Left forelimb (tissue), 1 donor: ENCODE results near the gene DHX38.
"Not testable (repeated sequence)": the region's sequence is repeated elsewhere in the genome, so short reads cannot be mapped to it uniquely, and the experiment has no call there.

Experiments used
- DNase-seq: peaks from one replicate; pipeline ENCODE4 v3.0.0-alpha.2; 2018; ENCODE audit warnings: low spot score

Gene DHX38

GRCh38 chr16:72093448-72094265 is at the start of gene DHX38, which contains the start of gene TXNL4B:
Gene DHX38, plus strand, starts transcription at chr16:72093847. Its CDS starts 2,311 bp downstream, at chr16:72096158.
Gene TXNL4B, minus strand, starts transcription at chr16:72093620. Its CDS starts 2,871 bp downstream, at chr16:72090749.
- DNase-seq: peak; percentile 96

- no peak for DNase-seq
Measured at GRCh38 chr16:72044296-72044695, 49.4 kb upstream of the DHX38 start.

DNA sequence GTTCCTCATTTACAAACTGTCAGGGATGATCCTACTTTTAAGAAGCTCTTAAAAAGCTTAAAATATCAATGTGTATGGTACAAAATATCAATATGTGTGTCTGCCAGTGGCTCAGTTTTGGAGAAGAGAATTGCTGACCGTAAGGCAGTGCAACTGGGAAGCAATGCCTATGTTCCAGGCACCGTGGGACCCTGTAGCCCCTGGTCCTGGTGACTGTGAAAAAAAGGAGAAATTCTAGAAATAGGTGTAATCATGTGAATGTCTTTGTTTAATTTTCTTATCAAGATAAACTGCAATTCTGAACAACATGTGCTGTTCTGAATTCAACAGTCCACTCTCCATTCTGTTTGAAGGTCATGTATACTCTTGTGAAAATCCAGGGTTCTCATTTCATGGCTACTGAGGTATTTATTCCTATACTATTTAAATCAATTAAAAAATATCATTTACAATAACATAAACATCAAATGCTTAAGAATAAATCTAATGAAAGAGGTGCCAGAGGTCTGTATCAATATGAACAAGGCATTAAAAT is 48.8 kb upstream of the DHX38 start:
- no peak for DNase-seq

DNA sequence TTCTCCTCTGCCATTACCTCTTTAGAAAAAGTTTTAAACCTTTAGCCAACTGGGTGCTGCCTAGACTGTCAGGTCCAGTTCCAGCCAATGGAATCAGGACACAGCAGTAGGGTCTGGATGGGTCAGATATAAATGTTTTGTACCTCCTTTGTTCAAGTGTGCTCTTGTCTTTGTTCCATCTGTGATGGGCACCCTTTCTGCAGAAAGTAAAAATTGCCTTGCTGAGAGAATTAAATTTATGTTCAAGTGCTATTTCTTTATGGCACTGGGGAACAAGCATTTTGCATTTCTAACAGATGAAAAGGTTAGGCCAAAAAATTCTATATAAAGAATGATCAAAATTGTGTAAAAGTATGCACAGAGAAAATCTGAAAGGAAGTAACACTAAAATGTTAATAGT is 44.5 kb upstream of the DHX38 start:
- DNase-seq: no peak

- no peak for DNase-seq
Measured at GRCh38 chr16:72050769-72051464, 42.7 kb upstream of the DHX38 start.

- no peak for DNase-seq
Measured at GRCh38 chr16:72051818-72052217, 41.8 kb upstream of the DHX38 start.

- DNase-seq: not testable (repeated sequence)
Measured at GRCh38 chr16:72054254-72054847, 39.3 kb upstream of the DHX38 start, which contains the start of gene HP. Gene HP, plus strand, starts transcription at chr16:72054505. Its CDS starts 148 bp downstream, at chr16:72054653.

DNA sequence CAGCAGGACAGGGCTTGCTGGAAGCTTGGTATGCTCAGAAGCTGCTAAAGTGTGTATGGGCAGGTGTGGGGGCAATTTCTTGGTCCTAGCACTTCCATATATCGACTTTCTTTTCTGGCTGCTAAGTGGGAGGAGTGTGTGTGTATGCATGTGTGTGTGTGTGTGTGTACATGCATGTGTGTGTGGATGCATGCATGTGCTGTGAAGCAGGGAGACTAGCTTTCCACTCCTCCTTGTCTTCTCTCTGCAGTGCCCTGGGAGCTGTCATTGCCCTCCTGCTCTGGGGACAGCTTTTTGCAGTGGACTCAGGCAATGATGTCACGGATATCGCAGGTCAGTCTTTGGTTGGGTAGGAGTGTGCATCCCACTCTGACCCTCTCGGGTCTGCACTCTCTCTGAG is 37.7 kb upstream of the DHX38 start:
- no peak for DNase-seq

- not testable (repeated sequence) for DNase-seq
Measured at GRCh38 chr16:72057313-72057712, 36.3 kb upstream of the DHX38 start.

GRCh38 chr16:72059060-72059459 is 34.6 kb upstream of the DHX38 start:
- not testable (repeated sequence) for DNase-seq

DNA sequence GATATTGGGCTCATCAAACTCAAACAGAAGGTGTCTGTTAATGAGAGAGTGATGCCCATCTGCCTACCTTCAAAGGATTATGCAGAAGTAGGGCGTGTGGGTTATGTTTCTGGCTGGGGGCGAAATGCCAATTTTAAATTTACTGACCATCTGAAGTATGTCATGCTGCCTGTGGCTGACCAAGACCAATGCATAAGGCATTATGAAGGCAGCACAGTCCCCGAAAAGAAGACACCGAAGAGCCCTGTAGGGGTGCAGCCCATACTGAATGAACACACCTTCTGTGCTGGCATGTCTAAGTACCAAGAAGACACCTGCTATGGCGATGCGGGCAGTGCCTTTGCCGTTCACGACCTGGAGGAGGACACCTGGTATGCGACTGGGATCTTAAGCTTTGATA is 33.2 kb upstream of the DHX38 start:
- DNase-seq: no peak

DNA sequence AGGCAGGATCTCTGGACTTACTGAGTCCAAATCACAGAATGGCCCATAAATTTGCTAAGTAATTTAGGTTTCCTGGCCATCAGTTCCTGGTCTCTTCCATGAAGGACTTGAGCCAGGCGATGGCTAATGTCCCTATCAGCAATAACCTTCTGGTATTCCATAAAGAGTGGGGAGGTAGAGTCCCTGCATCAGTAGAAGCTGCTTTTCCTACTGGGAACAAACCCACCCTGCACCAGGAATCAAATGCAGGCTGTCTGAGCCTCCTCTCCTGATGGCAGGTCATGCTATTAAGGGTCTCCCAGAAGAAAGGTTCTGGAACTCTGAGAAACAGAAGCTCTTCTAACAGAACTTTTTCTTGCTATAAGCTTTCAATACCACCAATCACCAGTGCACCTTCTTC is 32.1 kb upstream of the DHX38 start:
- no peak for DNase-seq

GRCh38 chr16:72064361-72064894 is 29.2 kb upstream of the DHX38 start:
- DNase-seq: no peak

GRCh38 chr16:72066747-72067146 is 26.9 kb upstream of the DHX38 start:
- no peak for DNase-seq

DNA sequence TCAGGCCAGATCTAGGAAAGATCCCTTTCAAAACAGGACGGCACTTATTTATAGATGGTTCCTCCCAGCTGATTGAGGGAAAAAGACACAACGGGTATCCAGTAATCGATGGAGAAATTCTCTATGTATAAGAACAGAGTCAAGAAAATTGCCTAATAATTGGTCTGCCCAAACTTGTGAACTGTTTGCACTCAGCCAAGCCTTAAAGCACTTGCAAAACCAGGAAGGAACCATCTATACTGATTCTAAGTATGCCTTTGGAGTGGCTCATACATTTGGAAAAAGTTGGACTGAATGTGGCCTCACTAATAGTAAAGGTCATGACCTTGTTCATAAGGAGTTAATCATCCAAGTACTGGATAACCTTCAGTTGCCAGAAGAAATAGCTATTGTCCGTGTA is 24.7 kb upstream of the DHX38 start:
- DNase-seq: no peak

- DNase-seq: no peak
Measured at GRCh38 chr16:72072514-72073342, 20.9 kb upstream of the DHX38 start.

- no peak for DNase-seq
Measured at GRCh38 chr16:72073560-72074230, 20.0 kb upstream of the DHX38 start.

GRCh38 chr16:72075067-72075466 is 18.6 kb upstream of the DHX38 start:
- not testable (repeated sequence) for DNase-seq

GRCh38 chr16:72076991-72077706 is 16.5 kb upstream of the DHX38 start:
- not testable (repeated sequence) for DNase-seq
